ENCODE results near the gene CDK14. TPM values are rescaled to one million over a fixed set of nuclear protein-coding genes. Genes with fewer than 3 reads are reported as not detected.

Gene CDK14
- total and polyA plus RNA-seq, 2 donors (not counting 3 experiments of a cell fraction or from before 2014, with no cell fraction given): 5.5 to 34.2 TPM

- TF ChIP-seq JUN (IDR thresholded peaks at IDR 0.05; ENCODE audit: borderline replicate concordance, insufficient read depth, insufficient read length, low read depth) (no peak), MYC (IDR thresholded peaks at IDR 0.05; ENCODE audit: low read depth, low read length) (no peak), POLR2AphosphoS5 (IDR thresholded peaks at IDR 0.05; ENCODE audit: insufficient read depth, low read depth, low read length) (no peak), EZH2 (IDR thresholded peaks at IDR 0.05; ENCODE audit: borderline replicate concordance, low read depth, low read length, severe bottlenecking) (no peak), POLR2A (IDR thresholded peaks at IDR 0.05; ENCODE audit: low read depth, low read length) (no peak), FOS (IDR thresholded peaks at IDR 0.05; ENCODE audit: borderline replicate concordance, insufficient read depth, low read length) (no peak), CTCF (IDR thresholded peaks at IDR 0.05; ENCODE audit: extremely low read depth in 1 of 2, insufficient read depth in 1 of 2, low read depth in 1 of 2, low read length in 2 of 2) (no peak), GATA2 (IDR thresholded peaks at IDR 0.05; ENCODE audit: insufficient read depth, insufficient read length, low read depth, low read length) (no peak)
- TF ChIP-seq, protein P1, sequence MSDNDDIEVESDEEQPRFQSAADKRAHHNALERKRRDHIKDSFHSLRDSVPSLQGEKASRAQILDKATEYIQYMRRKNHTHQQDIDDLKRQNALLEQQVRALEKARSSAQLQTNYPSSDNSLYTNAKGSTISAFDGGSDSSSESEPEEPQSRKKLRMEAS (IDR thresholded peaks at IDR 0.05; ENCODE audit: insufficient read depth, insufficient read length): no peak
- no peak for FAIRE-seq
- POLR2A ChIA-PET: no interaction called here
Observed at GRCh38 chr7:91109200-91109599, 513.1 kb downstream of the CDK14 start.

More at GRCh38 chr7:91109200-91109599, 513.1 kb downstream of the CDK14 start:
- H3K9ac ChIP-seq (replicated peaks; ENCODE audit: extremely low read depth, insufficient read depth, low read length): no peak overlapping the region
- DNase-seq (ENCODE audit: low read depth, low spot score): no peak
- H3K27ac ChIP-seq (ENCODE audit: insufficient read depth, low read depth, low read length): no peak overlapping the region
- BruUV-seq (replicated peaks): no TSS peak
- no peaks in the 10 kb centered on the region for H4K20me1 ChIP-seq (replicated peaks; ENCODE audit: control insufficient read depth, extremely low read depth, insufficient read depth, low read length)
- no peak overlapping the region for H3K4me3 ChIP-seq (replicated peaks in 1 of 3; ENCODE audit: insufficient read depth in 1 of 3, low read depth in 1 of 3, low read length in 3 of 3)
- dilution Hi-C loops (cut with MboI; ENCODE audit: extremely low pct_ligation_motif_present, low sequenced_read_pairs) (no loop called here), intact Hi-C loops (cut with micrococcal nuclease) (no loop called here)
- no peaks in the 10 kb centered on the region for H3K4me1 ChIP-seq (ENCODE audit: control insufficient read depth, extremely low read depth, insufficient read depth, low read length)
- H3K9me3 ChIP-seq (replicated peaks; ENCODE audit: control insufficient read depth, insufficient read depth, low read length): no peaks in the 10 kb centered on the region
- H3K9me1 ChIP-seq (replicated peaks; ENCODE audit: control insufficient read depth, extremely low read depth, insufficient read depth, low read length): no peaks in the 10 kb centered on the region
- no peaks in the 10 kb centered on the region for H3K36me3 ChIP-seq (ENCODE audit: control insufficient read depth in 2 of 2, extremely low read depth in 1 of 2, insufficient read depth in 2 of 2, low read length in 2 of 2)
- no peak overlapping the region for H2AFZ ChIP-seq (ENCODE audit: low read depth, low read length)
- no peaks in the 10 kb centered on the region for H3K27me3 ChIP-seq (ENCODE audit: control insufficient read depth in 2 of 2, insufficient read depth in 2 of 2, low read length in 2 of 2)
- no peaks in the 10 kb centered on the region for H3K79me2 ChIP-seq (ENCODE audit: control insufficient read depth, insufficient read depth, low read length)
- H3K4me2 ChIP-seq (ENCODE audit: insufficient read depth, low read length): no peak overlapping the region
- CTCF ChIA-PET: no interaction called here
